IPS-18a (cell line): ENCODE results near the gene MARK1.
"Not testable (repeated sequence)": the region's sequence is repeated elsewhere in the genome, so short reads cannot be mapped to it uniquely, and the experiment has no call there.

ENCODE experiments used
- H3K27ac ChIP-seq: one replicate; pipeline ENCODE4 v1.5.1; 2013; ENCODE audit warnings: low read length
- H3K27me3 ChIP-seq: one replicate; pipeline ENCODE4 v1.6.1; 2013; ENCODE audit warnings: mild to moderate bottlenecking, low read length; ENCODE audit not compliant: control insufficient read depth, insufficient read depth
- H3K36me3 ChIP-seq: one replicate; pipeline ENCODE4 v1.6.1; 2013; ENCODE audit warnings: low read depth, low read length; ENCODE audit not compliant: control insufficient read depth
- H3K4me1 ChIP-seq: one replicate; pipeline ENCODE4 v1.6.1; 2013; ENCODE audit warnings: low read depth, low read length; ENCODE audit not compliant: control insufficient read depth
- H3K4me3 ChIP-seq: one replicate; pipeline ENCODE4 v1.5.1; 2013; ENCODE audit warnings: low read length
- H3K9ac ChIP-seq: one replicate; pipeline ENCODE4 v1.6.1; 2013; ENCODE audit warnings: mild to moderate bottlenecking, low read length, moderate library complexity
- H3K9me3 ChIP-seq: one replicate; pipeline ENCODE4 v1.6.1; 2013; ENCODE audit warnings: low read depth, low read length; ENCODE audit not compliant: control insufficient read depth

MARK1 gene

GRCh38 chr1:220680085-220680687 is 152.2 kb downstream of the MARK1 start:
- no peaks in the 10 kb centered on the region for H3K9me3 ChIP-seq
- H3K9ac ChIP-seq, result no peak overlapping the region
- H3K27ac ChIP-seq, result no peak overlapping the region
- H3K4me3 ChIP-seq, result no peak overlapping the region
- no peaks in the 10 kb centered on the region for H3K36me3 ChIP-seq
- H3K27me3 ChIP-seq, result no peaks in the 10 kb centered on the region
- H3K4me1 ChIP-seq, result no peaks in the 10 kb centered on the region

GRCh38 chr1:220681220-220681880 is 153.4 kb downstream of the MARK1 start:
- Histone ChIP-seq H3K27me3 (no peaks in the 10 kb centered on the region), H3K9ac (no peak overlapping the region), H3K9me3 (no peaks in the 10 kb centered on the region), H3K36me3 (no peaks in the 10 kb centered on the region), H3K4me1 (no peaks in the 10 kb centered on the region), H3K4me3 (no peak overlapping the region), H3K27ac (no peak overlapping the region)

GRCh38 chr1:220682901-220683576 is 155.1 kb downstream of the MARK1 start:
- H3K36me3 ChIP-seq, result no peaks in the 10 kb centered on the region
- H3K9me3 ChIP-seq, result no peaks in the 10 kb centered on the region
- H3K9ac ChIP-seq, result no peak overlapping the region
- H3K4me3 ChIP-seq, result no peak overlapping the region
- no peaks in the 10 kb centered on the region for H3K27me3 ChIP-seq
- no peaks in the 10 kb centered on the region for H3K4me1 ChIP-seq
- no peak overlapping the region for H3K27ac ChIP-seq

- not testable (repeated sequence) for H3K27ac ChIP-seq, H3K4me3 ChIP-seq
Observed at GRCh38 chr1:220683716-220684115, 155.8 kb downstream of the MARK1 start.

DNA sequence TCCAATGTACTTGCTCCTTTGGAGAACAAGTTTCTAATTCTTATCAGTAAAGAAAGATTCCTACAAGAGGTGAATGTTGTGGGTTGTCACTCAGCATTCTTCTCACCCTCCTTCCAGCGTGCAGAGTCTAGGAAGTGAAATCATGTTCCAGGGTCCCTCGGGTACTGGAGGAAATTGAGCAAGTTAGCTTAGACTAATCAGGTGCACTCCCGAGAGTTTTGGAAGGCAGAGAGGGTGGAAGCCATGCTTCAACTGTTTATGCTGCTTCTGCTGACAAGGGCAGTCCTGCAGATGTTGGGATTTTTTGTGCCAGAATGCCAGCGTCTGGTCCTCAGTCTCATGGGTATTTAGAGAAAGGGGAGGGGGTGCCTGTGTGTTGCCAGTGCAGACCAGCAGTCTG is 157.0 kb downstream of the MARK1 start:
- H3K4me3 ChIP-seq, result no peak overlapping the region
- no peaks in the 10 kb centered on the region for H3K36me3 ChIP-seq
- no peaks in the 10 kb centered on the region for H3K4me1 ChIP-seq
- H3K27ac ChIP-seq, result no peak overlapping the region
- H3K9ac ChIP-seq, result no peak overlapping the region
- no peaks in the 10 kb centered on the region for H3K9me3 ChIP-seq
- H3K27me3 ChIP-seq, result peaks cover 11% of the 10 kb centered on the region

More at GRCh38 chr1:220683716-220684115, 155.8 kb downstream of the MARK1 start:
- H3K9ac ChIP-seq, H3K27me3 ChIP-seq, H3K36me3 ChIP-seq, H3K9me3 ChIP-seq, H3K4me1 ChIP-seq: not testable (repeated sequence)

DNA sequence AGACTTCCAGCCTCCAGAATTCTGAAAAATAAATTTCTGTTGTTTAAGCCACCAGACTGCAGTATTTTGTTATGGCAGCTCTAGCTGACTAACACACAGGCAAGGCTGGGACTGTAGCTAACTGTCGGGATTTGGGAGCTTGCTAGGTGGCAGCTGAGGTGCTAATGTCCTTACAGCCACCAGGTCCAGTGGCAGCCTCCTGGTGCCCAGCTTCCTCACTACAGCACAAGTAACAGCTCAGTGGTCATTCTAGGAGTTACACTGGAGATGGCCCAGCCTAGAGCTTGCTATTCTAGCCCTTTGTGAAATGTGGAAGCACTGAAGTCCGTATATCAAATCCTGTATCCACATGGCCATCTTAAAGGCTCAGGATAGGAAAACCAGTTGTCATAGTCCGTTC is 157.9 kb downstream of the MARK1 start:
- Histone ChIP-seq H3K4me1 (no peaks in the 10 kb centered on the region), H3K4me3 (no peak overlapping the region), H3K9me3 (no peaks in the 10 kb centered on the region), H3K36me3 (no peaks in the 10 kb centered on the region), H3K27me3 (peaks cover 18% of the 10 kb centered on the region), H3K27ac (no peak overlapping the region), H3K9ac (no peak overlapping the region)

DNA sequence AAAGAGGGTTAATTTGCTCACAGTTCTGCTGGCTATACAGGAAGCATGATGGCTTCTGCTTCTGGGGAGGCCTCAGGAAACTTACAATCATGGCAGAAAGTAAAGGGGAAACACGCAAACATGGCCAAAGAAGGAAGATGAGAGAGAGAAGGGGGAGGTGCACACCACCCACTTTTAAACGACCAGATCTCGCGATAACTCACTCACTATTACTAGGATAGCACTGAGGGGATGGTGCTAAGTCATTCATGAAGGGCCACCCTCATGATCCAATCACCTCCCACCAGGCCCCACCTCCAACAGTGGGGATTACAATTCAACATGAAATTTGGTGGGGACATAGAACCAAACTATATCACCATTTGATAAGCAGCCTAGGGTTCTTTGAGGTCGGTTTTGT is 159.9 kb downstream of the MARK1 start:
- Histone ChIP-seq H3K4me3 (no peak overlapping the region), H3K36me3 (no peaks in the 10 kb centered on the region), H3K27ac (no peak overlapping the region), H3K9me3 (no peaks in the 10 kb centered on the region), H3K9ac (no peak overlapping the region), H3K27me3 (peaks cover 37% of the 10 kb centered on the region), H3K4me1 (no peaks in the 10 kb centered on the region)

GRCh38 chr1:220689666-220690065 is 161.7 kb downstream of the MARK1 start:
- no peaks in the 10 kb centered on the region for H3K36me3 ChIP-seq
- H3K4me1 ChIP-seq, result no peaks in the 10 kb centered on the region
- no peaks in the 10 kb centered on the region for H3K9me3 ChIP-seq
- H3K27ac ChIP-seq, result no peak overlapping the region
- H3K4me3 ChIP-seq, result peak overlapping the region; percentile 74
- peaks cover 39% of the 10 kb centered on the region for H3K27me3 ChIP-seq
- H3K9ac ChIP-seq, result no peak overlapping the region

GRCh38 chr1:220690140-220691052 is 162.5 kb downstream of the MARK1 start, which contains the start of gene C1orf115:
Gene C1orf115, plus strand, starts transcription at chr1:220690363. Its CDS starts 40 bp downstream, at chr1:220690403.
- Histone ChIP-seq H3K27me3 (peaks cover 39% of the 10 kb centered on the region), H3K27ac (no peak within 1 kb of the TSS), H3K4me3 (peak within 1 kb of the TSS; percentile 74), H3K9ac (peak within 1 kb of the TSS; percentile 36), H3K36me3 (no peaks in the 10 kb centered on the region), H3K4me1 (no peaks in the 10 kb centered on the region), H3K9me3 (no peaks in the 10 kb centered on the region)

DNA sequence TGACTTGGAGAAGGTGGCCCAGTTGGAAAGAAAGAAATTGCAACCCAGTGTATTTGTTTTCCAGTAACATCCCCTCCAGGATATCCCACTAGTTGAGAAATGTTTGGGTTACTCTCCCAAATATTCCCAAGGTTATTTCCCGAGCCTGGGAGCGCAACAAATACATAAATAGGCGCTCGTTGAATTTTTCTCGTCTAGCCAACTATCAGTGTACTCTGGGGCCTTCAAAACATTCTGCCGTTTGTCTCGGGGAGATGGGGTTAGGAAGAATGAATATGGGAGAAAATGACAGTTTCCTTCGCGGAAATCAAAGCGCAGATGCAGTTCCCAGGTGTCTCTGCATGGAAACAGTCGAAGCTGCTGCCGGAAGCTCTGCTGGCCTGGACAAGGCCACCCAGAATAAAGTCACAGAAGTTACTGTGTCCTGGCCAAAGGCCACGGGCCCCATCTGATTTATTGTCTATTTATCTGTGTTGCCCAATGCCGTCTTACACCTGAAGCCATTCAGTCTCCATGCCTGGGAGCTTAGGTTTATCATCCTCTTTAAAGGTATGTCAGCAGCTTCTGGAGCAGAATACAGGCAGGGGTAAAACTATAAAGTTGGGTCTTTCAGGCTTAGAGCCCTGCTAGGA is 163.2 kb downstream of the MARK1 start:
- H3K36me3 ChIP-seq, result no peaks in the 10 kb centered on the region
- no peak overlapping the region for H3K27ac ChIP-seq
- no peaks in the 10 kb centered on the region for H3K4me1 ChIP-seq
- no peaks in the 10 kb centered on the region for H3K9me3 ChIP-seq
- H3K4me3 ChIP-seq, result peak overlapping the region; percentile 74
- peaks cover 39% of the 10 kb centered on the region for H3K27me3 ChIP-seq
- peak overlapping the region; percentile 36 for H3K9ac ChIP-seq
